NCI-H1092 treated with DMSO at 0.1 percent for 48 hours (cell line): ENCODE data around the gene BSG.
A peak's percentile ranks its signal among the peaks of the same experiment; 100 is the strongest.
"Not testable (repeated sequence)": the region's sequence is repeated elsewhere in the genome, so short reads cannot be mapped to it uniquely, and the experiment has no call there.

ENCODE experiments used
- DNase-seq: peaks from one replicate; lab custom pipeline; 2025; lab: John Stamatoyannopoulos, UW

Gene BSG

DNA sequence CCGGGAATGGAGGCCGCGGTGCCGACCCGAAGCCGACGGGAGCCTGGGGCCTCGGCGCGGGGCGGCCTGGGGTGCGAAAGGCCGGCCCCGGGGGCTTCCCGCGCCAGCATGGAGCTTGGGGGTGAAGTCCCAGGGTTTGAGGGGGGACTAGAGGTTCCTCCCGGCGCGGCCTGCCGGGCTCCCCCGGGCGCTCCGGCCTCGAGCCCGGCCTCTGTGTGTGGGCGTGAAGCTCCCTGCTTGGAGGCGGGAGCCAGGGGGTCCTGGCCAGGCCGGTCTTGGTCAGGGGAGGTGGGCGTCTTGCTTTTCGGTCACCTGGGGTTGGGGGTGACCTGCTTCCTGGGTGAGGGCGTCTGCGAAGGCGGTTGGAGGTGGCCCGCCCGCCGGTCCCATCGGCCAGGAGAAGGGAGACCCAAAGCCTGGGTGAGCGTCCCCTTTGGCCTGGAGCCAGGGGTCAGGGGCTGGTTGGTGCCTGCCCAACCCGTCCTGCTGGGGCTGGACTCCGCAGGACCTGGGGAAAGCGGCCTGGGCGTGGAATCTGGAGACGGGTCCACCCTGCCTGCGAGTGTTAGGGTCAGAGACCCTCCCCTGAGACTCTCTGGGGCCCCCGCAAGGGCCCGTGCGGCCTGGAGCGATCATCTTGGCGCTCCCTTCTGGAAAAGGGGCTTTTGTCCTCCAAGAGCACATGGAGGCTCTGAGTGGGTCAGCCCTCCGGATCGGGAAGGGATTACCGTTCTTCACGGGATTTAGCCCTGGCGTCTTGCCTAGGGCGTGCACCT is 535 bp downstream of the BSG start:
- DNase-seq, result peak; percentile 48

DNA sequence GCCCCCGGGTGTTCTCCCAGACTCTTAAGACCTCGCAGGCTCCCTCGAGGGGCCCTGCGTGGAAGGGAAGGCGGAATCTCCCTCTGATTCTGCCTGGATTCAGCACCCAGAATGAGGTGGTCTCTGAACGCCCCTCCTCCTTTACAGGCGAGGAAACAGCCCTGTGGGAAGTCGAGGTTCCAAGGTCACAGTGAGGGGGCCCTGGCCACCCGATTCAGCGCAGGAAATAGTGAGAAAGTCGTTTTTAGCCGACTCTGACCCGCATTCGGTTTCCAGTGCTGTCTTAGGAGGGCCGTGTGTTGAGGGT is 1.1 kb downstream of the BSG start:
- DNase-seq, result no peak

DNA sequence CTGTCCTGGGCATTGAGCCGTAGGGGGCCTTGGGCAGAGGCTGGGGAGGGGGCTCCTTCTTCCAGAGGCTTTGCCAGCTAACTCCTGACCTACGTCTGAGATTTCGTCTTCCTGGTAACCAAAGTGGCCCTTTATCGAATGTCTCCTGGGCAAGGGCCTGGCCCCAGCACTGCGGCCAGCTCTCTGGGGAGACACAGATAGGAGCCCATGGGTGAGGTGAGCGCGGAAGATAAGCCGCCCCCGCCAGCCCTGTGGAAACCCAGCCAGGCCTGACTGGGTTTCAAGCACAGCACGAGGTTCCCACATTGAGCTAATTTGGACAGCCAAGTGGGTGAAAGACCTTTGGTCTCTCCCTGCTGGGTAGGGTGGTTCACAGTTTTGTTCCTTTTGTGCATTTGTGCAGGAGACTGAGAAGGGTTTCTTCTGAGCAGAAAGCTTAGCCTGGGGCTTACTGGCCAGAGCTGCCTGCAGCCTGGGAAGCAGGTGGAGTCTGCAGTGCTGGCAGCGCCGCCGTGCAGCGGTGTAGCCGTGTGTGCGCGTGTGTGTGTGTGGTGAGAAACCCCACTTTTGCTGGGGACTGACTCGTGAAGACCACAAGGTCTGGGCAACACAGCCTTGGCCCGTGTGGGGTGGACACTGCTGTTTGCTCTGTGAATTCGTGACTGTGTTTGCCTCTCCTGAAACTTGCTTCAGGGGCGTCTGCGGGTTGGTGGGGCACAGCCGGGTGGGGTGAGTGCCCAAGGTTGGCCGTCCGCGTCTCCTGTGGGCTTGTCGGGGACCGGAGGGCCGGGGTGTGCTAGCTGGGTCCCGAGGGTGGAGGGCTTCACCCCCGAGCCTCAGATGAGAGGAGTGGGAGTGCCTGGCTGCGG is 2.5 kb downstream of the BSG start:
- DNase-seq, result no peak

DNA sequence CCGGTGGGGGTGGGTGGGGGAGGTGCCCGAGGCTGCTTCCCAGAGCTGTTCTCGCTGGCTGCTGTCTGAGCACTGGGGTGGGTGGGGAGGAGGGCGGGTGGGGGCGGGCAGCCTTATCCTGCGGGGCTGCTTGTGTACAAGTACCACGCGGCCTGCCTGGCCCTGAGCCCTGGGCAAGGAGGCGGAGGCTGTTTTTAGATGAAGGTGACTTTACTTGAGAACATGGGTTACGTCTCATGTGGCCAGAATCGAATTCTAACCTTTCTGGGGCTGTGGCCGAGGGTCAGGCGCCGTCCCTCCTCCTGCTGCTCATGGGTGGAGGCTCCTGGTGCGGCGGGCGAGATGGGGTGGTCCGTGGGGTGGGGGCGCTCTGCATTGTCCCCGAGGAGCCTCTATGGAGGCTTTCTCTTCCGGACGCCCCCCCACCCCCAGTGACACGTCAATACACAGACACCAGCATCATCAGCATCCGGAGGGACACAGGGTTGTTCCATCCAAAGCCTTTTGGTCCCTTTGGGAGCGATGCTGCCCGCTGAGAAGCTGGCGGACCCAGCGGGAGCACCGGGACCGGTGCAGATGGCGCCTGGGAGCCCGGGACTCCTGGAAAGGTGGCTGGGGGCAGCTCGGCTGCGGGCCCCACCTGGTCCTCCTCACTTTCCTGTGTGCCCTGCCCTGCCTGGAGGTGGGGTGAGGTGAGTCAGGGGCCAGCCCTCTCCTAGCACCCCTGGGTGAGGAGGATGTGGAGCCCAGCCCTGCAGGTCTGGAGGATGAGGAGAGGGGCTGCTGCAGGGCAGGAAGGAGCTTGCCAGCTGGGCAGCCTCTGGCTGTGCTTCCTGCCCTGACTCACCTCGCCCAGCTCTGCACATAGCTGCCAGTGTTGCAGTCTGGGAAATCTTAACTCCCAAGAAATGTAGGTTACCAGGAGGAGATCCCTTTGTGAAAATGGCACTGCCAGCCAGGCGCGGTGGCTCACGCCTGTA is 3.4 kb downstream of the BSG start:
- no peak for DNase-seq

DNA sequence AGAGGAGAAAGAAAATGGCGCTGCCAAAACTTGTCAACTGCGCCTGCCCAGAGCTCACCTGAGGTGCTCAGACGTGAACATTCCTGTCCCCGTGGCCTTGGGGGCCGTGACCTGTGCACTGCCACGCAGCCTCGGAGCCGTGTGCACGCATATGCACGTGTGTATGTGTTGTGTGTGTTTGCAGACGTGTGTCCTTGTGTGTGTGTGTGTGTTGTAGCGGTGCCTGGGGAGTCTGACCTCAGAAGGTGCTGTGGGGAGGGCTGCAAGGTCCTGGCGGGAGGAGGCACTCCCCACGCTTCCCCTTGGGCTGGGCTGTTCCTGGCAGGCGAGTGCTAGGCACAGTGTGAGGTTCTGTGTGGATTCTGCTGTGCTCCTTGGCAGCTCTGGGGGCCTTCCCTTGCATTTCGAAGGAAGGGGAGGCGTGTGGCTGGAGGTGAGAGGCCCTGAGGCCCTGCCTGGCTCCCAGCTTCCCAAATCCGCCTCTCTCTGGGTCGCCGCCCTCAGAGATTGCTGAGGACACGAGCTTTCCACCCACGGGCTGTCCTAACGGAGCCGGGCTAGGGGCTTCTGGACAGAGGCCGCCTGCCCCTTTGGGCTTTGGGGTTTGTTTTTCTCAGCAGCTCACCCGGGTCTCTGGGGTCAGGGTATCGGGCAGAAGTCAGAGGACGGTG is 4.5 kb downstream of the BSG start:
- no peak for DNase-seq

DNA sequence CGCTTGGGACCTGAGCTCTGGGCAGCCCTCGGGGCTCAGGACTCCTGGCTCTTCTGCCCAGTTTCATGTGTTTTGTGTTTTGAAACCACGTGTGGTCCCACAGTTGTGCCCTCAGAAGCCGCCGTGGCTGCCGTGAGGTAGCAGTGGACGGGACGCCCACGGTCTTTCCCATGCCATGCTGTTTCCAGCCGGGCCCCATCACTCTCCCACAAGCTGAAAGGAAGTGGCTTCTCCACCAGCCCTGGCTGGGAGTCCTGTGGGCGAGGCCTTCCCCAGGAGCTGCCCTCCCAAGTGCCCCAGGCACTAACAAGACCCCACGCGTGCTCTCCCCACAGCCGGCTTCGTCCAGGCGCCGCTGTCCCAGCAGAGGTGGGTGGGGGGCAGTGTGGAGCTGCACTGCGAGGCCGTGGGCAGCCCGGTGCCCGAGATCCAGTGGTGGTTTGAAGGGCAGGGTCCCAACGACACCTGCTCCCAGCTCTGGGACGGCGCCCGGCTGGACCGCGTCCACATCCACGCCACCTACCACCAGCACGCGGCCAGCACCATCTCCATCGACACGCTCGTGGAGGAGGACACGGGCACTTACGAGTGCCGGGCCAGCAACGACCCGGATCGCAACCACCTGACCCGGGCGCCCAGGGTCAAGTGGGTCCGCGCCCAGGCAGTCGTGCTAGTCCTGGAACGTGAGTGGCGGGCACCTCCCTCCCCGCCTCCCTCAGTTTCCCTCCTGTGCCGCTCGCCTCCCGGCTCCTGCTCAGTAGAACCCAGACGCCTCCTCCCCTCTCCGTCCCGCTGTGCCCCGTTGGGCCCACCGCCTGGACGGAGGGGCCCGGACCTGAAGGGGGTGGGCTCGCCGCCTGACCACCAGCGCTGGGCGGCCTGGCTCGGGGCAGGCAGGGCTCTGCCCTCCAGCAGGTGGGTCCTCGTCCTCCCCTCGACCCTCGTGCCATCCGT is 5.3 kb downstream of the BSG start:
- no peak for DNase-seq

DNA sequence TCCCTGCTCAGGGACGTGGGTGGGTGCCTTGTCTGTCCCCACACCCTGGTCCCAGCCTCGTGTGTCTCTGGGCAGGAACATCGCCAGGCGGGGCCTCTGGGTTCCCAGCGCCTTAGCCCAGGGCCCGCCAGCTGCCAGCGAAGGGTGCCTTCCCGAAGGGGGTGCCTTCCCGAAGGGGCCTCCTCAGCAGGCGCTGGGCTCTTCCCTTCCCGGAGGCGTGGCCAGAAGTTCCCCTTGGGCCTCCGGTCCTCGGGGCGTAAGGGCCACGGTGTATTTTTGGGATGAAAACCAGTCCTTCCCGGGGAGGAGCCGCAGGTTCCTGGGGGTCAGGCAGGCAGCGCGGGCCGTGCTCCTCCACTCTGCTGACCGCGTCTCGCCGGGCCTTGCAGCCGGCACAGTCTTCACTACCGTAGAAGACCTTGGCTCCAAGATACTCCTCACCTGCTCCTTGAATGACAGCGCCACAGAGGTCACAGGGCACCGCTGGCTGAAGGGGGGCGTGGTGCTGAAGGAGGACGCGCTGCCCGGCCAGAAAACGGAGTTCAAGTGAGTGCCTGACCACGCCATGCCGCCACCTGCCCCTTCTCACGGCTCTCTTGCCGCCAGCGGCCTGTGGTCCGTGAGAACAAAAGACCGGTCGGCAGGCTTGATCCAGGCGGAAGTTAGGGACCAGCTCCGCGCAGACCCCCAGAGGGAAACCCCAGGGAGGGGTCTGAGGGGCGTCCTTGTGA is 6.9 kb downstream of the BSG start:
- DNase-seq, result no peak

DNA sequence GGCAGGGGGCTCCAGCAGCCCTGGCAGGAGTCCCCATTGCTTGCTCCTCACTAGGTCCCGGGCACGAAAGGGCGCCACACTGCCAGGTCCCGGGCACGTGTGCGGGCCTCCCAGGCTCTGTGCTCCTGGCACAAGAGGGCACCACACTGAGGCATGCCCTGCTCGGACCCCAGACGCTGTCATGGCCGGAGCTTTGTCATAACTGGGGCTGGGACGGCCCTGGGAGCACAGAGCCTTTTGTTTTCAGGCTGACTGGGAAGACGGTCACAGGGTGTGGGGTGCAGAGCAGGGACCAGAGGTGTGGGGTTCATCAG is 7.4 kb downstream of the BSG start:
- no peak for DNase-seq

DNA sequence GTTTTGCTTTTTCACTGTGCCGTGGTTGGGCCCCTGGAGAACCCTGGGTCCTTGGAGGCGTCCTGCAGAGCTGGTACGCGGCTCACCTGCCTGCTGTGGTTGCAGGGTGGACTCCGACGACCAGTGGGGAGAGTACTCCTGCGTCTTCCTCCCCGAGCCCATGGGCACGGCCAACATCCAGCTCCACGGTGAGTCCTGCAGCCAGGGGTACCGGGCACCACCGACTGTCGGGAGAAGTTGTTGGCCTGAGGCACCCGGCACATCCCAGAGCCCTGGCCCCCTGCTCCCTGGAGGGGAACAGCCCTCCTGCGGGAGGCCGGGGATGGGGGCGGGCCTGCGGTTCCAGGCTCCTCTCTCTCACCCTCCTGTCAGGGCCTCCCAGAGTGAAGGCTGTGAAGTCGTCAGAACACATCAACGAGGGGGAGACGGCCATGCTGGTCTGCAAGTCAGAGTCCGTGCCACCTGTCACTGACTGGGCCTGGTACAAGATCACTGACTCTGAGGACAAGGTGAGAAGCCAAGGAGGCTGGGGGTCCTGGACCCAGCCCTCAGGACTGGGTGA is 8.0 kb downstream of the BSG start:
- no peak for DNase-seq

DNA sequence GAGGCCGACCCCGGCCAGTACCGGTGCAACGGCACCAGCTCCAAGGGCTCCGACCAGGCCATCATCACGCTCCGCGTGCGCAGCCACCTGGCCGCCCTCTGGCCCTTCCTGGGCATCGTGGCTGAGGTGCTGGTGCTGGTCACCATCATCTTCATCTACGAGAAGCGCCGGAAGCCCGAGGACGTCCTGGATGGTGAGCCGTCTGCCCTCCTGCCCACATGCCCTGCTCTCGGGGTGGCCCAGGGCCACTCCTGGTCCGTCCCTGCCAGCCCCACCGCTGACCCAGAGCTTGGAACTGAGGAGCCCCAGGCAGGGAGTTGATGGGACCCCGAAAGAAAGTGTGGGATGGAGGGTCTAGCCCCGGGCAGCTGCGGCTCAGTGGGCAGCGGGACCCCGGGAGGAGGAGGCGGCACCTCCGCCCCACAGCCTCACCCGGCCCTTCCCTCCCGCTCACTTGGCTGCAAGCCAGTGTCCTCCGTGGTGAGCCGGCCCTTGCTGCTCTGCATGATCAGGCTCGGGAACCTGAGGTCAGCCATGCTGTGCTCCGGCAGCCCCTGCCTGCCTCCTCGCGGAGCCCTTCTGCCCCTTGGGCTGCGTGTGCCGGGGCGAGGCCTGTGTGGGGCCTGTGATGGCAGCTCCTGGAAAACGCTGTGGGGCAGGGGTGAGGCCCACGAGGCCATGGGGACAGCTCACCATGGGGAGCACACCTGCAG is 9.2 kb downstream of the BSG start:
- no peak for DNase-seq

DNA sequence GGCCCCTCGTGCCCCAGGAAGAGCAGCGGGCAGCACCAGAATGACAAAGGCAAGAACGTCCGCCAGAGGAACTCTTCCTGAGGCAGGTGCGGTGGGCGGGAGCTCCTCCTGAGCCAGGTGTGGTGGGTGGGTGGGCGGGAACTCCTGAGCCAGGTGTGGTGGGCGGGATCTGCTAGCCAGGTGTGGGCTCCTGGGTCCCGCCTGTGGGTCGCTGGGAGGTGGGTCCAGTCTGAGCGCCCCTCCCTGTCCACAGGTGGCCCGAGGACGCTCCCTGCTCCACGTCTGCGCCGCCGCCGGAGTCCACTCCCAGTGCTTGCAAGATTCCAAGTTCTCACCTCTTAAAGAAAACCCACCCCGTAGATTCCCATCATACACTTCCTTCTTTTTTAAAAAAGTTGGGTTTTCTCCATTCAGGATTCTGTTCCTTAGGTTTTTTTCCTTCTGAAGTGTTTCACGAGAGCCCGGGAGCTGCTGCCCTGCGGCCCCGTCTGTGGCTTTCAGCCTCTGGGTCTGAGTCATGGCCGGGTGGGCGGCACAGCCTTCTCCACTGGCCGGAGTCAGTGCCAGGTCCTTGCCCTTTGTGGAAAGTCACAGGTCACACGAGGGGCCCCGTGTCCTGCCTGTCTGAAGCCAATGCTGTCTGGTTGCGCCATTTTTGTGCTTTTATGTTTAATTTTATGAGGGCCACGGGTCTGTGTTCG is 10.3 kb downstream of the BSG start:
- no peak for DNase-seq

DNA sequence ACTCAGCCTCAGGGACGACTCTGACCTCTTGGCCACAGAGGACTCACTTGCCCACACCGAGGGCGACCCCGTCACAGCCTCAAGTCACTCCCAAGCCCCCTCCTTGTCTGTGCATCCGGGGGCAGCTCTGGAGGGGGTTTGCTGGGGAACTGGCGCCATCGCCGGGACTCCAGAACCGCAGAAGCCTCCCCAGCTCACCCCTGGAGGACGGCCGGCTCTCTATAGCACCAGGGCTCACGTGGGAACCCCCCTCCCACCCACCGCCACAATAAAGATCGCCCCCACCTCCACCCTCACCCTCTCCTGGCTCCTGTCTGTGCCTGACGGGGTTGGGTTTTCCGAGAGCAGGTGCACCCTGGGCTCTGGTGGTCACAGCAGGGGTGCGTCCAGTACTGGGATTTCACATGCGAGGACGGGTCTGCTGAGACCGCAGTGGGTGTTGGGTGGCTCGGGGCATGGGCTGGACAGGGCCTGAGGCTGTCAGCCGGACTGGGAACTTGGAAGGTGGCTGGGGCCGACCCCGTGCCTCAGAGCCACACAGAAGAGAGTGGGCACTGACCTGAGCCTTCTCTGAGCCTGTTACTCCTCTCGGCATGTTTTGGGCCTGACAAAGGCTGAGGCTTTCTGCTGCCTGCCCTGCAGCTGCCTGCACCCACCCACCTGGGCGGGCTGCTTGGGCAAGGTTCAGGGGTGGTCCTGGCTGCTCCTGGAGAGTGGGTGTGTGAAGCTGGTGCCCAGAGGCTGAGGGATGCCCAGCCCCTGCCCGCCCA is 11.0 kb downstream of the BSG start:
- DNase-seq, result no peak

DNA sequence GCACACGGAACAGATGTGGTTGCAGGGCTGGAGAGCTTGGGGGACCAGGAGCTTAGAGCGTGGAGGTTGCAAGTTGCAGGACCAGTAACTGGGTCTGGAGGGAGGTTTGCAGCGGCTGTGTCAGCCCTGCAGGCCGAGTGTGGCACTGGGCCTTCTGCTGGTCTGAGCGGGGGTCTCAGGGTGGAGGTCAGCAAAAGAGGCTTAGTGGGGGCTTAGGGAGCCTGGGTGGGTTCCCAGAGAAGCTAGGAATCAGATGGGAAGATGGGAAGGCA is 11.5 kb downstream of the BSG start:
- no peak for DNase-seq

DNA sequence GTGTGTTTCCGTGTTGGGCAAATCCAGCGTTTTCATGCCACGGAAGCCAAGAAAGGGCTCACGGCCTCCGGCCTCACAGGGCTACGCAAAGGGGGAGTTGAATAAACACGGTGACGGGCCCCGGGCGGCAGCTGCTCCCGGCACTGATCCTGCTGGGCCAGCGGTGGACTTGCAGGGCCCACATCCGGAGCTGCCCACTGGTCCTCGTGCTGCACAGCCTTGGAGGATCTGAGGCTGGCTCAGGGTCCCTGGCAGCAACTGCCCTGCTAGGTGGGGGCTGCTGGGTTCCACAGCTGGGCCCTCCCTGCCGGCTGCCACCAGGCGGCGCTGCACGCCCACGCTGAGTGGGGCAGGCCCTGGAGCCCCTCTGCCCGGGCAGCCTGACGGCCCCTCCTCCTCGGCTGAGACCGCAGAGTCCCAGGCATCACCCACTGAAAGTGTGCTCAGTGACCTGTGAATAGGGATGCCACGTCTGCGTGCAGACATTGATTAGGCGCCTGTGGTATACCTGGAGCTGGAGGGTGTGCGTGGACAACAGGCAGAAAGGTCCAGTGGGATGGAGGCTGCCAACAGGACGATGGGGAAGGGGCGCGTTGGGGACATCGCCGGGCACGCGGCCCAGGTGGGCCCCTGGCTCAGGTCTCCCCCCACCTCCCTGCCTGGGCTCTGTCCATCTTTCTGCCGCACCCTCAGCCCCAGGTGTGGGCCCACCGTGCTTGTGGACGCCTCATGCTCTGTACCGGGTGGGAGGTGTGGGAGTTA is 12.0 kb downstream of the BSG start:
- DNase-seq, result peak; percentile 32

DNA sequence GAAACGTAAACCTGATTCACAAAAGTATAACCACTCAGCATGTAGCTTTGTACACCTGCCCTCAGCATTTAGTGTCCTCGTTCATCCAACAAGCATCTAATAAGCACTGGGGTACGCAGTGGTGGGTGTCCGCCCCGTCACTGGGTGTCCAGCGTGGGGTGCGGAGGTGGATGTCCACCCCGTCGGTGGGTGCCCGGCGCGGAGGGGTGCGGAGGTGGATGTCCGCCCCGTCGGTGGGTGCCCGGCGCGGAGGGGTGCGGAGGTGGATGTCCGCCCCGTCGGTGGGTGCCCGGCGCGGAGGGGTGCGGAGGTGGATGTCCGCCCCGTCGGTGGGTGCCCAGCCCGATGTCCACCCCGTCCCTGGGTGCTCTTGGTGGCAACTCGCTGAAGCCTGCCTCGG is 12.8 kb downstream of the BSG start:
- not testable (repeated sequence) for DNase-seq

DNA sequence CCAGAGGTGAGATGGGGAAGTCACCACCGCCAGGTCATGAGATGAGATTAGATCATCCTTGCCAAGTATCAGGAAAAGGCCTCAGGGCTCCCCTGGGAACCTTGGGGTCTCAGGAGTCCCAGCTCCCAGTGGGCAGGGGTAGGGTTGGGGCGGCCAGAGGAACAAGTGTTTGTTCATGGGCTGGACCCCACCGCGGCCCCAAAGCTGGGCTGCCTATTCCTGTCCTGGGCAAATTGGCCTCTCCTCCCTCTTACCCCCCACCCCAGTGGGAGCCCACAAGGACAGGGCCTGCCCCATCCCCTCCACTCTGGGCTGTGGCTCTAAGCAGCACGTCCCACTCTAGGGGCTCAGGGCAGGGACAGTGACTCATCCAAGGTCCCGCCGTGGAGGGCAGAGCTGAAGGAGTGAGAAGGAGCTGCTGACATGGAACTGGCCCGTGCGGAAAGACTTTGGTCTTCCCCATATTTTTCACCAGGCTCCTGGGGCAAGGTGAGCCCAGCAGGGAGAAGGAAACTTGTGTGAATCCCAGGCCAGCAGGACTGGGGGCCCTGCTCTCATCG is 13.2 kb downstream of the BSG start:
- no peak for DNase-seq
